PC-3 (cell line): ENCODE data around the gene CARMIL1.

ENCODE experiments used
- CTCF ChIP-seq: fragments of 300-600 bp; sonication (generic); conservative IDR thresholded peaks from 2 replicates; pipeline ENCODE4 v1.5.1; 2017; ENCODE audit warnings: antibody characterized with exemption, low read depth, mild to moderate bottlenecking, low read length
- EZH2 ChIP-seq: fragments of 300-600 bp; sonication (generic); IDR thresholded peaks from one replicate; pipeline ENCODE4 v1.6.1; 2017; ENCODE audit warnings: antibody characterized with exemption, mild to moderate bottlenecking, low read length; ENCODE audit not compliant: unreplicated experiment
- EZH2phosphoT487 ChIP-seq: fragments of 300-600 bp; sonication (generic); IDR thresholded peaks from 2 replicates; pipeline ENCODE4 v1.6.1; 2018; ENCODE audit warnings: mild to moderate bottlenecking, antibody characterized with exemption, low read length, borderline replicate concordance

- TF ChIP-seq CTCF (no peak), EZH2 (no peak), EZH2phosphoT487 (no peak)
Measured at GRCh38 chr6:25478973-25479372, 199.8 kb downstream of the CARMIL1 start.
